Measurements from ENCODE around the gene RMC1. TPM values are rescaled to one million over a fixed set of nuclear protein-coding genes. Genes with fewer than 3 reads are reported as not detected.
"Not testable (repeated sequence)": the region's sequence is repeated elsewhere in the genome, so short reads cannot be mapped to it uniquely, and the experiment has no call there.

RMC1 gene
- total RNA-seq, 1 donor from 2014 or later = 37.0 TPM

- DNase-seq = no peak
These were observed 29.5 kb downstream of the RMC1 start for GRCh38 chr18:23532848-23533247.

GRCh38 chr18:23534276-23534675 lies 31.0 kb downstream of the RMC1 start:
- DNase-seq = no peak

GRCh38 chr18:23536204-23536603 lies 32.9 kb downstream of the RMC1 start:
- DNase-seq = no peak

GRCh38 chr18:23537274-23537673 lies 34.0 kb downstream of the RMC1 start:
- no peak for DNase-seq

- no peak for DNase-seq
These were observed 34.7 kb downstream of the RMC1 start for GRCh38 chr18:23538001-23538400.

GRCh38 chr18:23538870-23539269 lies 35.6 kb downstream of the RMC1 start:
- no peak for DNase-seq

GRCh38 chr18:23539296-23539695 lies 36.0 kb downstream of the RMC1 start:
- DNase-seq = no peak

GRCh38 chr18:23539911-23540525 lies 36.7 kb downstream of the RMC1 start:
- DNase-seq = no peak

GRCh38 chr18:23540867-23541266 lies 37.6 kb downstream of the RMC1 start:
- DNase-seq = no peak

GRCh38 chr18:23541349-23542093 lies 38.2 kb downstream of the RMC1 start:
- no peak for DNase-seq

GRCh38 chr18:23542461-23542860 lies 39.1 kb downstream of the RMC1 start:
- no peak for DNase-seq

GRCh38 chr18:23545247-23545789 lies 42.0 kb downstream of the RMC1 start:
- DNase-seq = no peak

- no peak for DNase-seq
These were observed 44.0 kb downstream of the RMC1 start for GRCh38 chr18:23547306-23547705.

GRCh38 chr18:23547846-23548245 lies 44.5 kb downstream of the RMC1 start:
- no peak for DNase-seq

- no peak for DNase-seq
These were observed 45.0 kb downstream of the RMC1 start for GRCh38 chr18:23548275-23548674.

- no peak for DNase-seq
These were observed 45.4 kb downstream of the RMC1 start for GRCh38 chr18:23548719-23549118.

GRCh38 chr18:23550898-23551297 lies 47.6 kb downstream of the RMC1 start:
- DNase-seq = no peak

- no peak for DNase-seq
These were observed 48.7 kb downstream of the RMC1 start for GRCh38 chr18:23551978-23552377.

GRCh38 chr18:23552505-23552904 lies 49.2 kb downstream of the RMC1 start:
- no peak for DNase-seq

GRCh38 chr18:23553887-23554286 lies 50.6 kb downstream of the RMC1 start:
- DNase-seq = no peak

- DNase-seq = no peak
These were observed 53.0 kb downstream of the RMC1 start for GRCh38 chr18:23556145-23556780.

GRCh38 chr18:23557511-23557910 lies 54.2 kb downstream of the RMC1 start:
- not testable (repeated sequence) for DNase-seq

GRCh38 chr18:23560186-23560585 lies 56.9 kb downstream of the RMC1 start:
- no peak for DNase-seq
